H1 (cell line): ENCODE results near the gene IAPP. TPM values are rescaled to one million over a fixed set of nuclear protein-coding genes. Genes with fewer than 3 reads are reported as not detected.

Experiments used
- CTCF ChIA-PET: fragments of 300-600 bp; sonication (Branson Sonifier 250); formaldehyde crosslinking; loops from one replicate; lab custom pipeline; 2021; ENCODE audit not compliant: partially characterized antibody; lab: Charles Lee
- POLR2A ChIA-PET: fragments of 300-600 bp; sonication (Branson Sonifier 250); formaldehyde crosslinking; loops from one replicate; lab custom pipeline; 2021; ENCODE audit warnings: inconsistent platforms; ENCODE audit not compliant: partially characterized antibody; lab: Charles Lee
- DNase-seq, 2 experiments: peaks; one replicate each; pipeline versions ENCODE4 v3.0.0 to v3.0.0-alpha.2; 2010 to 2022; ENCODE audit warnings: low spot score in 2 of 2, low read depth in 1 of 2, mixed read lengths in 1 of 2
- FAIRE-seq: peaks from 2 replicates; lab custom pipeline; 2011; peaks lifted over from hg19 to GRCh38; lab: Jason Lieb, UNC
- H2AFZ ChIP-seq: 2 replicates; pipeline ENCODE4 v1.8.1; 2012; ENCODE audit warnings: low read length, inconsistent platforms
- H2AK5ac ChIP-seq: 2 replicates; pipeline ENCODE4 v1.6.1; 2013; ENCODE audit warnings: low read depth, low read length
- H2BK120ac ChIP-seq: replicated peaks from 2 replicates; pipeline ENCODE3; 2013; ENCODE audit warnings: low read depth, low read length, inconsistent platforms
- H2BK12ac ChIP-seq: 2 replicates; pipeline ENCODE4 v1.6.1; 2013; ENCODE audit warnings: low read depth, low read length
- H2BK15ac ChIP-seq: 2 replicates; pipeline ENCODE4 v1.6.1; 2013; ENCODE audit warnings: low read length
- H2BK20ac ChIP-seq: 2 replicates; pipeline ENCODE4 v1.6.1; 2013; ENCODE audit warnings: low read length
- H2BK5ac ChIP-seq: 2 replicates; pipeline ENCODE4 v1.6.1; 2013; ENCODE audit warnings: low read depth, low read length
- H3K14ac ChIP-seq: 2 replicates; pipeline ENCODE4 v1.6.1; 2013; ENCODE audit warnings: inconsistent platforms; ENCODE audit not compliant: insufficient read length
- H3K18ac ChIP-seq: 2 replicates; pipeline ENCODE4 v1.6.1; 2013; ENCODE audit warnings: low read length; ENCODE audit errors: extremely low read depth
- H3K23ac ChIP-seq: 2 replicates; pipeline ENCODE4 v1.6.1; 2013; ENCODE audit warnings: inconsistent platforms; ENCODE audit not compliant: insufficient read length
- H3K23me2 ChIP-seq: 2 replicates; pipeline ENCODE4 v1.6.1; 2013; ENCODE audit warnings: low read depth, low read length
- H3K27ac ChIP-seq: 2 replicates; pipeline ENCODE4 v1.6.1; 2011; ENCODE audit warnings: low read depth, low read length, inconsistent platforms
- H3K27me3 ChIP-seq, 4 experiments: replicated peaks in 1 of 4; 1 replicate in 1 of 4; 2 replicates in 3 of 4; pipeline versions ENCODE4 v1.6.1 to v1.8.1; 2011 to 2013; ENCODE audit warnings: low read length in 3 of 4, mild to moderate bottlenecking in 3 of 4, inconsistent platforms in 2 of 4, mixed read lengths in 2 of 4, moderate library complexity in 1 of 4; ENCODE audit not compliant: control insufficient read depth in 3 of 4, insufficient read depth in 3 of 4; ENCODE audit errors: extremely low read depth in 1 of 4
- H3K36me3 ChIP-seq, 4 experiments: 2 replicates each; pipeline versions ENCODE4 v1.6.1 to v1.8.1; 2011 to 2013; ENCODE audit warnings: mild to moderate bottlenecking in 4 of 4, low read length in 3 of 4, moderate library complexity in 2 of 4, control low read depth in 1 of 4, inconsistent platforms in 1 of 4; ENCODE audit not compliant: insufficient read depth in 4 of 4, control insufficient read depth in 2 of 4
- H3K4ac ChIP-seq: replicated peaks from 2 replicates; pipeline ENCODE3; 2013; ENCODE audit warnings: low read length, low read depth, mixed read lengths, inconsistent platforms; ENCODE audit not compliant: insufficient read length
- H3K4me1 ChIP-seq, 4 experiments: replicated peaks in 1 of 4; 1 replicate in 1 of 4; 2 replicates in 3 of 4; pipeline versions ENCODE4 v1.6.1 to v1.8.1; 2011 to 2013; ENCODE audit warnings: low read length in 3 of 4, inconsistent platforms in 2 of 4, mixed read lengths in 1 of 4; ENCODE audit not compliant: insufficient read depth in 4 of 4, control insufficient read depth in 3 of 4
- H3K4me2 ChIP-seq, 2 experiments: 2 replicates each; pipeline versions ENCODE4 v1.6.1 to v1.8.1; 2011 to 2013; ENCODE audit warnings: low read depth in 2 of 2, low read length in 2 of 2, control low read depth in 1 of 2, inconsistent platforms in 1 of 2, mild to moderate bottlenecking in 1 of 2; ENCODE audit not compliant: insufficient read depth in 1 of 2
- H3K4me3 ChIP-seq, 4 experiments: fragments of 200-600, 300-600 bp in 1 of 4; sonication (generic), shearing (Covaris generic), sonication (Bioruptor Twin) in 1 of 4; 2 replicates each; pipeline versions ENCODE4 v1.5.1 to v1.8.1; 2011 to 2016; ENCODE audit warnings: low read length in 4 of 4, low read depth in 3 of 4, control low read depth in 2 of 4, inconsistent platforms in 2 of 4, mild to moderate bottlenecking in 2 of 4, mixed read lengths in 1 of 4, moderate library complexity in 1 of 4; ENCODE audit not compliant: insufficient read depth in 2 of 4; ENCODE audit errors: extremely low read depth in 1 of 4
- H3K56ac ChIP-seq: replicated peaks from 2 replicates; pipeline ENCODE3; 2013; ENCODE audit warnings: low read depth, mild to moderate bottlenecking, mixed read lengths, low read length, inconsistent platforms; ENCODE audit not compliant: insufficient read length
- H3K79me1 ChIP-seq: 2 replicates; pipeline ENCODE4 v1.6.1; 2013; ENCODE audit warnings: low read depth, low read length, control low read depth
- H3K79me2 ChIP-seq, 2 experiments: 2 replicates each; pipeline versions ENCODE4 v1.6.1 to v1.8.1; 2012 to 2013; ENCODE audit warnings: low read length in 2 of 2, mild to moderate bottlenecking in 2 of 2, inconsistent platforms in 1 of 2; ENCODE audit not compliant: insufficient read depth in 2 of 2, control insufficient read depth in 1 of 2
- H3K9ac ChIP-seq, 4 experiments: replicated peaks in 1 of 4; 1 replicate in 1 of 4; 2 replicates in 3 of 4; pipeline versions ENCODE4 v1.6.1 to v1.8.1; 2011 to 2013; ENCODE audit warnings: low read depth in 3 of 4, low read length in 3 of 4, control low read depth in 2 of 4, mild to moderate bottlenecking in 2 of 4, moderate library complexity in 2 of 4, inconsistent platforms in 1 of 4; ENCODE audit errors: extremely low read depth in 1 of 4
- H3K9me3 ChIP-seq, 2 experiments: 2 replicates each; pipeline versions ENCODE4 v1.6.1 to v1.8.1; 2012 to 2013; ENCODE audit warnings: mild to moderate bottlenecking in 2 of 2, moderate library complexity in 2 of 2, control low read depth in 1 of 2, inconsistent platforms in 1 of 2, low read depth in 1 of 2, low read length in 1 of 2, mixed read lengths in 1 of 2; ENCODE audit not compliant: insufficient read depth in 2 of 2
- H4K20me1 ChIP-seq, 2 experiments: replicated peaks in 1 of 2; 2 replicates each; pipeline versions ENCODE3 to v1.8.1; 2011 to 2013; ENCODE audit warnings: inconsistent platforms in 2 of 2, low read length in 2 of 2, mild to moderate bottlenecking in 1 of 2; ENCODE audit not compliant: insufficient read depth in 2 of 2, control insufficient read depth in 1 of 2
- H4K5ac ChIP-seq: 2 replicates; pipeline ENCODE4 v1.6.1; 2013; ENCODE audit warnings: low read length, low read depth, mixed read lengths, inconsistent platforms; ENCODE audit not compliant: insufficient read length
- H4K8ac ChIP-seq: 2 replicates; pipeline ENCODE4 v1.8.0; 2013; ENCODE audit warnings: mild to moderate bottlenecking, moderate library complexity, low read length, inconsistent platforms; ENCODE audit not compliant: insufficient read depth; ENCODE audit errors: extremely low read depth
- H4K91ac ChIP-seq: replicated peaks from 2 replicates; pipeline ENCODE3; 2013; ENCODE audit warnings: low read length, mixed read lengths, inconsistent platforms; ENCODE audit not compliant: insufficient read length
- ATF3 ChIP-seq: IDR thresholded peaks from 2 replicates; pipeline ENCODE4 v1.6.1; 2011; ENCODE audit warnings: low read depth, mild to moderate bottlenecking, low read length; ENCODE audit not compliant: insufficient read depth
- CBX8 ChIP-seq: fragments of 300-800, 300-1000 bp; sonication (generic); IDR thresholded peaks from 2 replicates; pipeline ENCODE4 v1.7.1; 2016; ENCODE audit warnings: low read depth, low read length, borderline replicate concordance
- CREB1 ChIP-seq: IDR thresholded peaks from 2 replicates; pipeline ENCODE4 v1.6.1; 2012; ENCODE audit warnings: inconsistent platforms
- CTBP2 ChIP-seq: IDR thresholded peaks from 2 replicates; pipeline ENCODE4 v1.7.0; 2011; ENCODE audit warnings: borderline replicate concordance, mild to moderate bottlenecking, moderate library complexity, mixed read lengths, low read length; ENCODE audit not compliant: insufficient read depth, insufficient read length
- EZH2 ChIP-seq: fragments of 200-600 bp; sonication (generic); IDR thresholded peaks from 2 replicates; pipeline ENCODE4 v1.7.1; 2012; ENCODE audit warnings: low read depth, mild to moderate bottlenecking, moderate library complexity, low read length, inconsistent platforms; ENCODE audit not compliant: severe bottlenecking
- KDM4A ChIP-seq: IDR thresholded peaks from one replicate; pipeline ENCODE4 v1.7.1; 2012; ENCODE audit warnings: low read depth, mild to moderate bottlenecking, moderate library complexity, low read length, inconsistent platforms; ENCODE audit not compliant: severe bottlenecking
- MAFK ChIP-seq: IDR thresholded peaks from 2 replicates; pipeline ENCODE4 v1.6.1; 2012; ENCODE audit warnings: low read depth, mild to moderate bottlenecking, improper control_type of control experiment, low read length
- NRF1 ChIP-seq: IDR thresholded peaks from 2 replicates; pipeline ENCODE4 v1.6.1; 2011; ENCODE audit warnings: mild to moderate bottlenecking, low read depth, low read length, improper control_type of control experiment
- POLR2AphosphoS5 ChIP-seq: IDR thresholded peaks from 2 replicates; pipeline ENCODE4 v1.6.1; 2011; ENCODE audit warnings: low read depth, low read length
- POU5F1 ChIP-seq: IDR thresholded peaks from 2 replicates; pipeline ENCODE4 v1.6.1; 2011; ENCODE audit warnings: low read depth, mild to moderate bottlenecking, low read length, moderate library complexity
- RFX5 ChIP-seq: IDR thresholded peaks from 2 replicates; pipeline ENCODE4 v1.6.1; 2011; ENCODE audit warnings: low read depth, low read length, improper control_type of control experiment, borderline replicate concordance
- RXRA ChIP-seq: IDR thresholded peaks from 2 replicates; pipeline ENCODE4 v1.6.1; 2011; ENCODE audit warnings: low read depth, mild to moderate bottlenecking, low read length, moderate library complexity; ENCODE audit not compliant: insufficient read depth
- SIN3A ChIP-seq, 2 experiments: IDR thresholded peaks in 1 of 2; conservative IDR thresholded peaks in 1 of 2; 2 replicates each; pipeline ENCODE4 v1.6.1; 2011 to 2012; ENCODE audit warnings: low read length in 2 of 2, improper control_type of control experiment in 1 of 2, low read depth in 1 of 2, mild to moderate bottlenecking in 1 of 2
- TAF7 ChIP-seq: optimal IDR thresholded peaks from 2 replicates; pipeline ENCODE3; 2011; ENCODE audit warnings: low read depth, mild to moderate bottlenecking, inconsistent platforms, low read length, moderate library complexity, borderline replicate concordance
- WGBS, 2 experiments: shearing (Covaris generic) in 1 of 2; methylation state at CpG; one replicate each; pipeline versions ENCODE4 v1.1.6 to v1.1.7; 2013 to 2015; ENCODE audit warnings: low lambda C conversion rate in 2 of 2, mixed read lengths in 2 of 2, inconsistent platforms in 1 of 2, low coverage in 1 of 2, missing lambda C conversion rate in 1 of 2; ENCODE audit not compliant: insufficient replicate concordance in 2 of 2, insufficient coverage in 1 of 2, insufficient read length in 1 of 2; ENCODE audit errors: extremely low coverage in 1 of 2, missing lambda C conversion rate in 1 of 2; 5-methylcytosine and 5-hydroxymethylcytosine counted together
- polyA plus RNA-seq, 7 experiments: library from polyadenylated mRNA; depleted of rRNA in 3 of 7; stranded (reverse) in 5 of 7; unstranded in 2 of 7; fragments of >200 nt in 5 of 7; fragments of 200-250 nt in 2 of 7; gene quantifications; 1 replicate in 5 of 7; 2 replicates in 1 of 7; 4 replicates in 1 of 7; pipeline versions ENCODE4 v1.2.1 to v1.2.3, GENCODE V29; 2011 to 2013; ENCODE audit warnings: missing spikeins in 2 of 7, mixed read lengths in 2 of 7
- total RNA-seq: library from RNA; stranded (reverse); fragmentation: NEBNext Ultra II Directional; extraction: Animal tissue kit (Norgen Biotek cat#: 25700); gene quantifications from 2 replicates; pipeline ENCODE4 v1.2.1, GENCODE V29; 2021

Gene IAPP
- total and polyA plus RNA-seq, 2 of the 8 experiments (the other 6 are each of a cell fraction or from before 2014, with no cell fraction given), result not detected

- no peaks in the 10 kb centered on the region for H3K9me3 ChIP-seq
- H2AK5ac ChIP-seq, result no peak overlapping the region
- no peak overlapping the region for H2AFZ ChIP-seq
- H2BK5ac ChIP-seq, result no peak overlapping the region
- WGBS, 2 experiments, result 88% methylated on average over 4 of the region's 4 CpGs; no CpG with 5 or more reads in 1 of the 2 experiments
- H3K79me1 ChIP-seq, result no peaks in the 10 kb centered on the region
- no peak overlapping the region for H2BK12ac ChIP-seq
- H3K4me2 ChIP-seq, result no peak overlapping the region
- H2BK15ac ChIP-seq, result no peak overlapping the region
- H3K4me1 ChIP-seq, result peaks cover 0 to 4% (median 3%) of the 10 kb centered on the region in 4 experiments; a peak in 2 of 7 replicates
- H3K4ac ChIP-seq, result no peak overlapping the region
- no peak overlapping the region for H2BK120ac ChIP-seq
- H3K4me3 ChIP-seq, result no peak overlapping the region
- no peaks in the 10 kb centered on the region for H3K23me2 ChIP-seq
- no peaks in the 10 kb centered on the region for H4K20me1 ChIP-seq
- DNase-seq, result no peak
- H4K8ac ChIP-seq, result no peak overlapping the region
- H3K14ac ChIP-seq, result no peak overlapping the region
- H3K56ac ChIP-seq, result no peak overlapping the region
- H3K23ac ChIP-seq, result no peak overlapping the region
- FAIRE-seq, result no peak
- no peaks in the 10 kb centered on the region for H3K27me3 ChIP-seq
- H3K79me2 ChIP-seq, result no peaks in the 10 kb centered on the region
- POLR2A ChIA-PET, result no interaction called here
- no peak overlapping the region for H4K91ac ChIP-seq
- H3K27ac ChIP-seq, result no peak overlapping the region
- no peaks in the 10 kb centered on the region for H3K36me3 ChIP-seq
- no peak overlapping the region for H3K9ac ChIP-seq
- H3K18ac ChIP-seq, result no peak overlapping the region
- CTCF ChIA-PET, result interaction anchor here (1.2 kb wide), 1 partner anchor 110 kb away, joined by 3 read pairs; no protein-coding TSS in a partner anchor
- no peak overlapping the region for H4K5ac ChIP-seq
- no peak overlapping the region for H2BK20ac ChIP-seq
- TF ChIP-seq ATF3 (no peak), EZH2 (no peak), MAFK (no peak), RFX5 (no peak), POLR2AphosphoS5 (no peak), NRF1 (no peak), KDM4A (no peak), TAF7 (no peak), POU5F1 (no peak), CREB1 (no peak), RXRA (no peak), SIN3A (conservative IDR thresholded peaks at IDR 0.05 in 1 of 2, IDR thresholded peaks at IDR 0.05 in 1 of 2; ENCODE audit: low read depth in 1 of 2, low read length in 2 of 2) (no peak), CTBP2 (no peak), CBX8 (no peak)
These were observed 30.9 kb upstream of the IAPP start for GRCh38 chr12:21341769-21342168.
